ENCODE results near the gene TMEM239.

The TMEM239 gene

DNA sequence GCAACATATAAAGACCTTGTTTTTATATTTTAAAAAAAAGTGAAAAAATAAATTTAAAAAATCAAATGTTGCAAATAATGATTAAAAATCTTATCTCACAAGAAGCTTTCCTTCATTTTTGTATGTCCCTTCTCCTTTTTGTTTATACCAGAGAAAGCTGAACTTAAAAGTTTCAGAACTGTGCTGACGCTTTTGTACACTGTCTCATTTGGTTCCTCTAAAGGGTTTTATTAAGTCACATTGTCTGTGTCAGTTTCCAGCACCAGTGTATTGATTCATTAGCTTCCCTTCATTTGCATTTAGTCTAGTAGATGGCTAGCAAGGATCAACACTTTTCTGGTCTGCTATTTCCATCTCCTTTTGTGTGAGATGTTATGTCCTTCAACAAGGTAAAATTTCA is 17.6 kb downstream of the TMEM239 start:
- DNase-seq (ENCODE audit: low spot score) (no peak), ATAC-seq (ENCODE audit: low read depth) (no peak)
- H3K36me3 ChIP-seq (ENCODE audit: low read depth): peaks cover 10% of the 10 kb centered on the region
- peaks cover 10% of the 10 kb centered on the region for H3K4me1 ChIP-seq (ENCODE audit: insufficient read depth, poor library complexity, severe bottlenecking)
- H3K4me3 ChIP-seq (ENCODE audit: severe bottlenecking): no peak overlapping the region
- TF ChIP-seq, protein P1, sequence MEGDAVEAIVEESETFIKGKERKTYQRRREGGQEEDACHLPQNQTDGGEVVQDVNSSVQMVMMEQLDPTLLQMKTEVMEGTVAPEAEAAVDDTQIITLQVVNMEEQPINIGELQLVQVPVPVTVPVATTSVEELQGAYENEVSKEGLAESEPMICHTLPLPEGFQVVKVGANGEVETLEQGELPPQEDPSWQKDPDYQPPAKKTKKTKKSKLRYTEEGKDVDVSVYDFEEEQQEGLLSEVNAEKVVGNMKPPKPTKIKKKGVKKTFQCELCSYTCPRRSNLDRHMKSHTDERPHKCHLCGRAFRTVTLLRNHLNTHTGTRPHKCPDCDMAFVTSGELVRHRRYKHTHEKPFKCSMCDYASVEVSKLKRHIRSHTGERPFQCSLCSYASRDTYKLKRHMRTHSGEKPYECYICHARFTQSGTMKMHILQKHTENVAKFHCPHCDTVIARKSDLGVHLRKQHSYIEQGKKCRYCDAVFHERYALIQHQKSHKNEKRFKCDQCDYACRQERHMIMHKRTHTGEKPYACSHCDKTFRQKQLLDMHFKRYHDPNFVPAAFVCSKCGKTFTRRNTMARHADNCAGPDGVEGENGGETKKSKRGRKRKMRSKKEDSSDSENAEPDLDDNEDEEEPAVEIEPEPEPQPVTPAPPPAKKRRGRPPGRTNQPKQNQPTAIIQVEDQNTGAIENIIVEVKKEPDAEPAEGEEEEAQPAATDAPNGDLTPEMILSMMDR (IDR thresholded peaks at IDR 0.05; ENCODE audit: poor library complexity, severe bottlenecking): no peak
- no peaks in the 10 kb centered on the region for H3K27me3 ChIP-seq (ENCODE audit: insufficient read depth, poor library complexity, severe bottlenecking)
- no peak overlapping the region for H3K27ac ChIP-seq (ENCODE audit: poor library complexity, severe bottlenecking)
- no peaks in the 10 kb centered on the region for H3K9me3 ChIP-seq (ENCODE audit: severe bottlenecking)

DNA sequence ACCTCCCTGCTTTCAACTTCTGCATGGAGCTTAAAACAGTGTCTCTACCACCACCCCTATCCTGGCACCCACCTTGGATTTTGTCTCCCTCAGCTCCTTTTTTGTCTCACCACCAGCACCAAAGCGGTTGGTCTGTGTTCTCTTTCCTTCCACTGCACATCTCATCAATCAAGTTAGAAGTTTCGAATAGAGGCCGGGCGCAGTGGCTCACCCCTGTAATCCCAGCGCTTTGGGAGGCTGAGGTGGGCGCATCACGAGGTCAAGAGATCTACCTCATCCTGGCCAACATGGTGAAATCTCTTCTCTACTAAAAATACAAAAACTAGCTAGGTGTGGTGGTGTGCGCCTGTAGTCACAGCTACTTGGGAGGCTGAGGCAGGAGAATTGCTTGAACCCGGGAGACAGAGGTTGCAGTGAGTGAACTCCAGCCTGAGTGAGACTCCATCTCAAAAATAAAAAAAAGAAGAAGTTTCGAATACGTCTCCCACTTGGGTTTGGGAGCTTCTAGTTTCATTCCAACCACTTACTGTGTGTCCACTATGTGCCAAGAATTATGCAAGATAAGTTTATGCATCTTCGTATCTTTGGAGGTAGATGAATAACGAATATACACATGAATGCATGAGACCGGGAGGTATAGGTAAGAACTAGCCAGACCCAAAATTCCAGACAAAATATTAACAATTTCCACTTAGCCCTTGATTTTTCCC is 18.4 kb downstream of the TMEM239 start:
- Histone ChIP-seq H3K9me3 (ENCODE audit: severe bottlenecking) (no peaks in the 10 kb centered on the region), H3K4me1 (ENCODE audit: insufficient read depth, poor library complexity, severe bottlenecking) (peaks cover 11% of the 10 kb centered on the region), H3K27ac (ENCODE audit: poor library complexity, severe bottlenecking) (no peak overlapping the region), H3K27me3 (ENCODE audit: insufficient read depth, poor library complexity, severe bottlenecking) (no peaks in the 10 kb centered on the region), H3K36me3 (ENCODE audit: low read depth) (peaks cover 10% of the 10 kb centered on the region), H3K4me3 (ENCODE audit: severe bottlenecking) (no peak overlapping the region)
- ATAC-seq (ENCODE audit: low read depth) (no peak), DNase-seq (ENCODE audit: low spot score) (no peak)
- TF ChIP-seq, protein P1 (IDR thresholded peaks at IDR 0.05; ENCODE audit: poor library complexity, severe bottlenecking): no peak

DNA sequence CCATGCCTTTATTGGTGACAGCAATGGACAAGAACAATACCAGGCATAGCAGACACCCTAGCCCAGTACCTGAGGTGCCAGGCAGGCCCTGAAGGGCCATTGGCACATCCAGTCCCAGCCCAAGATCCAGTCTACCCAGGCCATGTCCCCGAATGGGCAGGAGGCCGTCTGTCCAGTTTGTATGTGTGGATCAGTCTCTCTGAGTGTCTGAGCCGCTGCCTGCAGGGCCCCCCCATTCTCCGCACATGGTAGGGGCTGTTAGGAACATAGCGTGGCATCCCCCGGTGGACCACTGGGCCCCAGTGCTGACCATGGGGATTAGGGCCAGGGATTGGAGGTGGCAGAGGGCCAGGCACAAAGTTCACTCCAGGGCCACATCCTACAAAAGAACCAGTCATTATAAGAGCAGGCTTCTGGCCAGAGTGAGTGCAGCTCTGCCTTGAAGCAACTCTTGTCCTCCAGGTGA is 19.2 kb downstream of the TMEM239 start:
- Histone ChIP-seq H3K9me3 (ENCODE audit: severe bottlenecking) (no peaks in the 10 kb centered on the region), H3K27me3 (ENCODE audit: insufficient read depth, poor library complexity, severe bottlenecking) (no peaks in the 10 kb centered on the region), H3K27ac (ENCODE audit: poor library complexity, severe bottlenecking) (no peak overlapping the region), H3K4me1 (ENCODE audit: insufficient read depth, poor library complexity, severe bottlenecking) (peaks cover 14% of the 10 kb centered on the region), H3K36me3 (ENCODE audit: low read depth) (peaks cover 10% of the 10 kb centered on the region), H3K4me3 (ENCODE audit: severe bottlenecking) (no peak overlapping the region)
- TF ChIP-seq, protein P1 (IDR thresholded peaks at IDR 0.05; ENCODE audit: poor library complexity, severe bottlenecking): no peak
- DNase-seq (ENCODE audit: low spot score) (no peak), ATAC-seq (ENCODE audit: low read depth) (no peak)

DNA sequence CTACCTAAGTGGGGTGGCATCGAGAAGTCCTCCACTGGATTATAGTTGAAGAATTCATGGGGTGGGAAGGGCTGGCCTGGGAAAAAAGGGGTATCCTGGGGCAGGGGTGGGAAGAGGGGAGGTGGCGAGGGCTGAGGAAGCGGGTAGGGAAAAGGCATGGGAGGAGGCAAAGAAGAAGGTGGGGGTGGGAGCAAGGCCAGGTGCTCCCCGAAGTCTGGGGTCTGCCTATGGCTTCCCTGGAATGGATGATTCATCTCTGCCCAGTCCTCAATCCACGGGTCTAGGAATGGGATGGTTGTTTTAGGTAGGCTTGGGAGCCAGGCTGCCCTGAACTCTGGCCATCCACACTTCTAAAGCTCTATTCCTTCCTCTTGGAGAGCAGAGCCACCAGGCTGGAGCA is 19.9 kb downstream of the TMEM239 start:
- H3K4me3 ChIP-seq (ENCODE audit: severe bottlenecking): no peak overlapping the region
- no peaks in the 10 kb centered on the region for H3K27me3 ChIP-seq (ENCODE audit: insufficient read depth, poor library complexity, severe bottlenecking)
- TF ChIP-seq, protein P1 (IDR thresholded peaks at IDR 0.05; ENCODE audit: poor library complexity, severe bottlenecking): no peak
- H3K9me3 ChIP-seq (ENCODE audit: severe bottlenecking): no peaks in the 10 kb centered on the region
- H3K36me3 ChIP-seq (ENCODE audit: low read depth): peaks cover 10% of the 10 kb centered on the region
- ATAC-seq (ENCODE audit: low read depth) (no peak), DNase-seq (ENCODE audit: low spot score) (no peak)
- H3K4me1 ChIP-seq (ENCODE audit: insufficient read depth, poor library complexity, severe bottlenecking): peaks cover 14% of the 10 kb centered on the region
- no peak overlapping the region for H3K27ac ChIP-seq (ENCODE audit: poor library complexity, severe bottlenecking)

Data from RWPE2 (cell line).